HEK293 (cell line): ENCODE data around the gene PCDH9.

Source experiments
- CTCF ChIP-seq: fragments of 450-650 bp; formaldehyde crosslinking; IDR thresholded peaks from 2 replicates; pipeline ENCODE4 v1.5.1; 2016; ENCODE audit warnings: missing biosample characterization, missing genetic modification characterization
- TSHZ1 ChIP-seq: fragments of 450-650 bp; formaldehyde crosslinking; IDR thresholded peaks from 2 replicates; pipeline ENCODE4 v1.5.1; 2016; ENCODE audit warnings: missing biosample characterization, missing genetic modification characterization, borderline replicate concordance
- ZFP3 ChIP-seq: fragments of 450-650 bp; formaldehyde crosslinking; IDR thresholded peaks from 2 replicates; pipeline ENCODE4 v1.5.1; 2016; ENCODE audit warnings: low read depth, missing biosample characterization, missing genetic modification characterization
- ZXDB ChIP-seq: fragments of 450-650 bp; formaldehyde crosslinking; IDR thresholded peaks from 2 replicates; pipeline ENCODE4 v1.5.1; 2016; ENCODE audit warnings: missing biosample characterization, missing genetic modification characterization

- TF ChIP-seq ZXDB (tag by site-specific recombination) (no peak), CTCF (tag by site-specific recombination) (no peak), ZFP3 (tag by site-specific recombination) (no peak), TSHZ1 (no peak)
These were observed 19.9 kb downstream of the PCDH9 start for GRCh38 chr13:67210208-67210607.
